Measurements from ENCODE around the gene RASSF7.

The RASSF7 gene

GRCh38 chr11:544817-545166 is 16.0 kb upstream of the RASSF7 start:
- Histone ChIP-seq H3K36me3 (ENCODE audit: insufficient read depth) (no peaks in the 10 kb centered on the region), H3K9ac (no peak overlapping the region), H3K27ac (no peak overlapping the region), H3K27me3 (ENCODE audit: insufficient read depth, low read depth) (no peaks in the 10 kb centered on the region), H3K4me3 (IDR thresholded peaks at IDR 0.05; ENCODE audit: insufficient read depth, low read depth, low read length) (no peak overlapping the region), H3K4me2 (no peak overlapping the region), H4K20me1 (ENCODE audit: insufficient read depth) (no peaks in the 10 kb centered on the region), H3K79me2 (ENCODE audit: insufficient read depth, low read depth) (no peaks in the 10 kb centered on the region), H2AFZ (ENCODE audit: low read depth) (no peak overlapping the region), H3K4me1 (ENCODE audit: low read depth, poor library complexity, severe bottlenecking) (no peaks in the 10 kb centered on the region)
- TF ChIP-seq CTCF (conservative IDR thresholded peaks at IDR 0.05; ENCODE audit: low read depth, low read length) = no peak

- TF ChIP-seq CTCF (conservative IDR thresholded peaks at IDR 0.05; ENCODE audit: low read depth, low read length) = no peak
- no peak overlapping the region for H2AFZ ChIP-seq (ENCODE audit: low read depth)
- no peaks in the 10 kb centered on the region for H3K79me2 ChIP-seq (ENCODE audit: insufficient read depth, low read depth)
- no peak overlapping the region for H3K4me2 ChIP-seq
- no peaks in the 10 kb centered on the region for H4K20me1 ChIP-seq (ENCODE audit: insufficient read depth)
- no peaks in the 10 kb centered on the region for H3K27me3 ChIP-seq (ENCODE audit: insufficient read depth, low read depth)
- no peaks in the 10 kb centered on the region for H3K36me3 ChIP-seq (ENCODE audit: insufficient read depth)
- H3K4me3 ChIP-seq (IDR thresholded peaks at IDR 0.05; ENCODE audit: insufficient read depth, low read depth, low read length) = no peak overlapping the region
- no peaks in the 10 kb centered on the region for H3K4me1 ChIP-seq (ENCODE audit: low read depth, poor library complexity, severe bottlenecking)
- H3K27ac ChIP-seq = no peak overlapping the region
- H3K9ac ChIP-seq = no peak overlapping the region
These were observed 15.6 kb upstream of the RASSF7 start for GRCh38 chr11:545171-545570.

GRCh38 chr11:548700-549603 is 11.8 kb upstream of the RASSF7 start:
- Histone ChIP-seq H3K27ac (no peak overlapping the region), H3K4me1 (ENCODE audit: low read depth, poor library complexity, severe bottlenecking) (no peaks in the 10 kb centered on the region), H4K20me1 (ENCODE audit: insufficient read depth) (no peaks in the 10 kb centered on the region), H3K4me2 (no peak overlapping the region), H2AFZ (ENCODE audit: low read depth) (no peak overlapping the region), H3K36me3 (ENCODE audit: insufficient read depth) (no peaks in the 10 kb centered on the region), H3K79me2 (ENCODE audit: insufficient read depth, low read depth) (no peaks in the 10 kb centered on the region), H3K4me3 (IDR thresholded peaks at IDR 0.05; ENCODE audit: insufficient read depth, low read depth, low read length) (no peak overlapping the region), H3K27me3 (ENCODE audit: insufficient read depth, low read depth) (no peaks in the 10 kb centered on the region), H3K9ac (no peak overlapping the region)
- no peak for TF ChIP-seq CTCF (conservative IDR thresholded peaks at IDR 0.05; ENCODE audit: low read depth, low read length)

GRCh38 chr11:550021-550745 is 10.6 kb upstream of the RASSF7 start:
- no peaks in the 10 kb centered on the region for H3K27me3 ChIP-seq (ENCODE audit: insufficient read depth, low read depth)
- H3K36me3 ChIP-seq (ENCODE audit: insufficient read depth) = no peaks in the 10 kb centered on the region
- H2AFZ ChIP-seq (ENCODE audit: low read depth) = no peak overlapping the region
- TF ChIP-seq CTCF (conservative IDR thresholded peaks at IDR 0.05; ENCODE audit: low read depth, low read length) = no peak
- no peaks in the 10 kb centered on the region for H4K20me1 ChIP-seq (ENCODE audit: insufficient read depth)
- H3K27ac ChIP-seq = no peak overlapping the region
- H3K4me1 ChIP-seq (ENCODE audit: low read depth, poor library complexity, severe bottlenecking) = peaks cover 8% of the 10 kb centered on the region
- no peak overlapping the region for H3K9ac ChIP-seq
- H3K4me3 ChIP-seq (IDR thresholded peaks at IDR 0.05; ENCODE audit: insufficient read depth, low read depth, low read length) = no peak overlapping the region
- H3K4me2 ChIP-seq = no peak overlapping the region
- H3K79me2 ChIP-seq (ENCODE audit: insufficient read depth, low read depth) = no peaks in the 10 kb centered on the region
